Aorta (tissue), 5 donors: ENCODE results near the gene SYNJ2. TPM values are rescaled to one million over a fixed set of nuclear protein-coding genes. Genes with fewer than 3 reads are reported as not detected.

ENCODE experiments used
- ATAC-seq: fragments of 200-7000 bp; cut with Tn5 transposase; one replicate; pipeline ENCODE4 v1.9.1; 2022; ENCODE audit warnings: moderate library complexity; ENCODE audit not compliant: low FRiP score
- DNase-seq, 2 donors: peaks; one replicate each; pipeline ENCODE4 v3.0.0-alpha.2; 2020
- H3K27ac ChIP-seq, 2 donors: one replicate each; pipeline ENCODE4 v1.5.1; 2013; ENCODE audit warnings: low read length in 2 of 2, mild to moderate bottlenecking in 2 of 2, moderate library complexity in 2 of 2, control low read depth in 1 of 2, inconsistent platforms in 1 of 2, low read depth in 1 of 2
- H3K27me3 ChIP-seq, 2 donors: one replicate each; pipeline ENCODE4 v1.6.1; 2013; ENCODE audit warnings: control low read depth in 1 of 2, low read length in 1 of 2, mild to moderate bottlenecking in 1 of 2, moderate library complexity in 1 of 2; ENCODE audit not compliant: insufficient read depth in 2 of 2, control insufficient read depth in 1 of 2
- H3K36me3 ChIP-seq, 2 donors: one replicate each; pipeline ENCODE4 v1.6.1; 2013; ENCODE audit warnings: control low read depth in 1 of 2, low read length in 1 of 2, mild to moderate bottlenecking in 1 of 2; ENCODE audit not compliant: insufficient read depth in 2 of 2, control insufficient read depth in 1 of 2
- H3K4me1 ChIP-seq, 2 donors: one replicate each; pipeline ENCODE4 v1.6.1; 2013; ENCODE audit warnings: low read length in 2 of 2, control low read depth in 1 of 2, mild to moderate bottlenecking in 1 of 2, moderate library complexity in 1 of 2; ENCODE audit not compliant: insufficient read depth in 2 of 2, control insufficient read depth in 1 of 2
- H3K4me3 ChIP-seq, 2 donors: one replicate each; pipeline ENCODE4 v1.5.1; 2013; ENCODE audit warnings: low read length in 2 of 2, control low read depth in 1 of 2, mild to moderate bottlenecking in 1 of 2
- H3K9me3 ChIP-seq: one replicate; pipeline ENCODE4 v1.6.1; 2013; ENCODE audit warnings: mild to moderate bottlenecking, low read length; ENCODE audit not compliant: control insufficient read depth
- WGBS, 2 donors: extraction: QIAGEN DNeasy Blood & Tissue Kit; methylation state at CpG; one replicate each; pipeline ENCODE4 v1.1.7; 2013; 5-methylcytosine and 5-hydroxymethylcytosine counted together
- intact Hi-C, 2 donors: fragments of 100-400 bp; cut with DNase I; formaldehyde crosslinking; loops; one replicate each; pipeline versions ENCODE4 v1.14.2 to v1.15.0; 2022
- polyA plus RNA-seq, 2 donors: library from polyadenylated mRNA; stranded (reverse); fragments of 200-250 nt; gene quantifications; one replicate each; pipeline ENCODE4 v1.2.3, GENCODE V29; 2013
- total RNA-seq, 2 donors: library from RNA; stranded (reverse); fragmentation: NEBNext Ultra II Directional; extraction: Animal tissue kit (Norgen Biotek cat#: 25700); gene quantifications; one replicate each; pipeline ENCODE4 v1.2.1, GENCODE V29; 2021
- donor health status: healthy with polysubstance abuse.
- donor health status: Bipolar disorder and iron deficiency.
- donor health status: DM: no; HTN: no; CAD: no.
- donor health status: DM: no; HTN: no; CAD: no.
- donor health status: DM: yes; HTN: yes; CAD: no.

SYNJ2 gene
- total and polyA plus RNA-seq, 4 donors, result 8.6 to 38.7 (median 22.4) TPM

DNA sequence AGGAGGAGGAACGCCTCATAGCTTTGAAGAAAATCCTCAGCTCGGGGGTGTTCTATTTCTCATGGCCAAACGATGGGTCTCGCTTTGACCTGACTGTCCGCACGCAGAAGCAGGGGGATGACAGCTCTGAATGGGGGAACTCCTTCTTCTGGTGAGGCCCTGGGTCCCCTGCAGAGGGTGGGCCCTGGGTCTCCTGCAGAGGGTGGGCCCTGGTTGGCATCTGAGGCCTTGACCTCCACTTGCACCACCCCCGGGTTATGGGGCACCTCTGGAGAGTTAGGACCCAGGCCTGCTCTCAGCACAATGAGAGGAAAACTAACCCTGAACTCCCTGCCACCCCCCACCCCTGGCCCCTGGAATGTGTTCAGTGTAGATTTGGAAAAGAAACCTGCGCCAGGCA is 47.2 kb downstream of the SYNJ2 start:
- Histone ChIP-seq H3K4me3 (no peak overlapping the region), H3K9me3 (no peaks in the 10 kb centered on the region), H3K4me1 (peaks cover 0 to 3% of the 10 kb centered on the region in 2 donors), H3K27ac (no peak overlapping the region), H3K27me3 (no peaks in the 10 kb centered on the region), H3K36me3 (no peaks in the 10 kb centered on the region)
- 94 to 97% methylated on average over 8 of the region's 8 CpGs for WGBS, 2 donors
- no peak for ATAC-seq
- intact Hi-C loops, result no loop called here
- peak; percentile 30 to 43 for DNase-seq

DNA sequence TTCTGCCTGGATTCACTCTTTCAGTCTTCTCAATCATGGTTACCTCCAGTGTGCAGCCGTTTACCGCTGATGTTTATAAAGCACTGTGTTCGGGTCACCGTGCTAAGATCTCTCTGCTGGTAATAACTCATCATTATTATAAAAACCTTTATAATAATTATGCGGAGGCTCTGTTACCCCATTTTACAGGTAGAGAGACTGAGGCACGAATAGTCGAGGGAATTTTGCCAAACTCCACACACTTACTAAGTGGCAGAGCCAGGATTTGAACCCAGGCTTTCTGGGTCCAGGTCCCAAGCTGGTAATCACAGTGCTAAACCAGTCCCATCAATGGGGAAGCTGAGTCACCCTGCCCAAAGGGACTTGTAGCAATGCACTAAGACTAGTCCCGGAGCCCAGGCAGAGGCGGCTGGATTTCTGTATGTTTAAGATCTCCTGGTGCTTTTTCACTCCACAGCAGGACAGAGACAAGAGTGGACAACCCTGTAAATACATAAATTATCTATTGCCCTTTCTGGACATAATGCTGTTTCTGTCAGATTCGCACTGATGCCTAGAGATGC is 48.1 kb downstream of the SYNJ2 start:
- 94 to 95% methylated on average over 10 of the region's 10 CpGs for WGBS, 2 donors

DNA sequence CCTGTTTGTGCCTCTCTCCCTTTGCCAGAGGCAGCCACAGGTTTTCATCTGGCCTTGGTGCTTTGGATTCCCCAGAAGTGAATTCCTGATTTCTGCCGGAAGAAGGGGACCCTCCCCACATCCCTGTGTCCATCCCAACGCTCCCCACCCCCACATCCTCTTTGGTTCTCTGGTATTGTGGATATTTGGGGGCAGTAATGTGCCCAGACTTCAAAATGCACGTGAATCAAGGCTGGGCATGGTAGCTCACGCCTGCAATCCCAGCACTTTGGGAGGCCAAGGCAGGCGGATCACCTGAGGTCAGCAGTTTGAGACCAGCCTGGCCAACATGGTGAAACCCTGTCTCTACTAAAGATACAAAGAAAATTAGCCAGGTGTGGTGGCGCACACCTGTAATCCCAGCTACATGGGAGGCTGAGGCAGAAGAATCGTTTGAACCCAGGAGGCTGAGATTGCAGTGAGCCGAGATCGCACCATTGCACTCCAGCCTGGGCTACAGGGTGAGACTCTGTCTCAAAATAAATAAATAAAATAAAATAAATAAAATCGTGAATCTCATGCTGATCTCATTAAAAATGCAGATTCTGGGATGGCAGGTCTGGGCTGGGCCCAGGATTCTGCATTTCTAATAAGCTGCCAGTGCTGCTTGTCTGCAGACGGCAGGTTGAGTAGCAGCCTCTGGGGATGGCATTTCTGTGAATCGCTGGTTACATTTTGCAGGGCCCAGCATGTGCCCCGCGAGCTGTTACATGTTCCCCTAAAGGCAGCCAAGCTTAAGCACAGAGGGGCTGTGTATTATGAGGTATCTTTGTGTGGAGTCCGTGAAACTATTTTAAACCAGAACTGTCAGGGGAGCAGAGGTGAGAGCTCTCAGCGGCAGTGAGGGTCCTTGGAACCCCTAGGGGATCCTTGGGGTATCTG is 49.0 kb downstream of the SYNJ2 start:
- Histone ChIP-seq H3K27me3 (no peaks in the 10 kb centered on the region), H3K9me3 (no peaks in the 10 kb centered on the region), H3K4me3 (no peak overlapping the region), H3K4me1 (peaks cover 0 to 3% of the 10 kb centered on the region in 2 donors), H3K36me3 (no peaks in the 10 kb centered on the region), H3K27ac (peak overlapping the region in 1 of 2 donors; percentile 13)
- 91 to 93% methylated on average over 16 of the region's 16 CpGs for WGBS, 2 donors
- intact Hi-C loops, result no loop called here
- DNase-seq, result peak; percentile 21 to 42
- ATAC-seq, result no peak

More for the DNA sequence above, 48.1 kb downstream of the SYNJ2 start:
- intact Hi-C loops, result no loop called here
- DNase-seq (peak; percentile 43 to 57), ATAC-seq (no peak)
- Histone ChIP-seq H3K27me3 (no peaks in the 10 kb centered on the region), H3K36me3 (no peaks in the 10 kb centered on the region), H3K4me1 (peaks cover 0 to 3% of the 10 kb centered on the region in 2 donors), H3K27ac (no peak overlapping the region), H3K9me3 (no peaks in the 10 kb centered on the region), H3K4me3 (no peak overlapping the region)

DNA sequence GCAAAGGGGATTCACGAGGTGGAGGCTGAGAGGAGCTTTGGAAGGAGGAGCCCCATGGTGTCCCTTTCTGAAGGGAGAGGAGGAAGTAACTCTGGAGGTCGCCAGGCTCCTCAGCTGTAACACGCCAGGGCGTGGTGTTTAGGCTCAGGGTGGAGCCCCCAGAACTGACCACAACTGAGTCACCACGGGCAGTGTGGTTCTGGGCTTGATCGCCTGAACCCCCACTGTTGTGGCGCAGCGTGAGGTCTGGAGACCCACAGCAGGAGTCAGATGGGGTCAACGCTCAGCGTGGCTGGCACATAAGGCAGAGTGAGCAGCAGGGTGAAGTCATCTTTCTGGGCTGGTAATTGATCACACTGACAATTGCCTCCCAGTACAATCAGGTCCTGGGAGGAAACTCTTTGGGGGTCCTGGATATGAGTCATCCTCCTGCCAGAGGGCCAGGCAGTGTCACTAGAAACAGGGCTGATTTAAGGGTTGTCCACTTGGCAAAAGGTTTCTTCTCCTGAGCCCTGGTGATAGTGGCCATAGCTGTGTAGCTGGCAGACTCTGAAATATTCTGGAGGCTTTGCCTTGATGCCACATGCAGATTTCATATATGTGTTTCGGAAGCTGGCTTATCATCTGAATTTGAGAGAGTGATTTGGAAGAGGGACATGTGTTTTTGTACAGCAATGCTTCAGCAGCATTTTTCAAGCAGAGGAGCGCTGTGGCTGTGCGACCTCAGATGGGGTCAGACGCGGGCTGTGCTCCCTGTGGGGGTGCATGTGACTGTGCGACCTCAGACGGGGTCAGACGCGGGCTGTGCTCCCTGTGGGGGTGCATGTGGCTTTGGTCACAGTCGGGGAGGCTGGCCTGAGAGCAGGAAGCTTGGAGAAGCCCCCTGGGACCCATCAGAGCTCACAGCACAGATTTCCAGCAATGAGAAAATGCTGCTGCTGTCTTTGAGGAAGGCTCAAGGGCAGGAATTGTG is 50.0 kb downstream of the SYNJ2 start:
- Histone ChIP-seq H3K4me3 (no peak overlapping the region), H3K9me3 (no peaks in the 10 kb centered on the region), H3K27ac (peak overlapping the region in 1 of 2 donors; percentile 22), H3K36me3 (no peaks in the 10 kb centered on the region), H3K27me3 (no peaks in the 10 kb centered on the region), H3K4me1 (no peaks in the 10 kb centered on the region)
- DNase-seq (peak; percentile 76 to 83), ATAC-seq (peak; percentile 65)
- intact Hi-C loops, result no loop called here
- WGBS, 2 donors, result 32 to 37% methylated on average over 20 of the region's 20 CpGs

DNA sequence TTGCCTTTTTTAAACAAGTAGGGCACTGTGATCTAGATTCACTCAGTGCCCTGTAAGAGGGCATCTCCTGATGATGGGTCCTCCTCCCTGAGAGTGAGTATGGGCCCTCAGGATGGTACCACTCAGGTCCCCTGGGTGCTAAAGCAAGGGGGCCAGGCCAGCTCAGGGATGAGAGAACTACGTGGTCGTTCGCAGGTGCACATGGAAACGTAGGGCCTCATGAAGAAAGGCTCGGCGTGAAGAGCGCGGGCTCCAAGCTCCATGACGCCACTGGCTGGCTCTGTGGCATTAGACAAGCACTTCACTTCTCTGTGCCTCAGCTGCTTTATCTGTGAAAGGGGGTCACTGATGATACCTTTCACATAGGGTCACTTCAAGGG is 50.7 kb downstream of the SYNJ2 start:
- H3K27ac ChIP-seq, result peak overlapping the region in 1 of 2 donors; percentile 23
- ATAC-seq, result peak; percentile 17
- DNase-seq, result peak; percentile 26 to 57
- H3K4me1 ChIP-seq, result no peaks in the 10 kb centered on the region
- H3K27me3 ChIP-seq, result no peaks in the 10 kb centered on the region
- intact Hi-C loops, result no loop called here
- H3K4me3 ChIP-seq, result no peak overlapping the region
- H3K36me3 ChIP-seq, result no peaks in the 10 kb centered on the region
- no peaks in the 10 kb centered on the region for H3K9me3 ChIP-seq
- 90 to 92% methylated on average over 9 of the region's 9 CpGs for WGBS, 2 donors

DNA sequence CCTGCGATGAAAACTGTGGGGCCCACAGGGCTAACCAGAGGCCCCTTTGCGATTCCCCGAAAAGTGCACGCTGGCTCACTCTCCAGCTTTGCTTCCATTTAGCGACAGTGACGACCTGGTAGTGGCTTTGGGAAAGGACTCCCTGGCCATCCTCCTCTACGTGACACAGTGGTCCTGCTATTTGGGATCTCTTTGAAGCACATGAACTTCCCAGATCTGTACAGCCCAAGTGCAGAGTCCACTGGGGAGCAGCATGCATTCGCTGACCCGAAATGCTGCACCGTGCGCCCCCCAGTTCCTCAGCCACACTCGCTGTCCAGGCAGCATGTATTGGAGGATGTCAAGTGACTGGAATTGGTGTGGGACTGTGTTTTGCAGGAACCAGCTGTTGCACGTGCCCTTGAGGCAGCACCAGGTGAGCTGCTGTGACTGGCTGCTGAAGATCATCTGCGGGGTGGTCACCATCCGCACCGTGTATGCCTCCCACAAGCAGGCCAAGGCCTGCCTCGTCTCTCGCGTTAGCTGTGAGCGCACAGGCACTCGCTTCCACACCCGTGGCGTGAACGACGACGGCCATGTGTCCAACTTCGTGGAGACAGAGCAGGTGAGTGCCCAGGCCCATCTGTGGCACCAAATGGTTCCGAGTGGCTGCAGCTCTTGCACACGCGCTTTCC is 51.6 kb downstream of the SYNJ2 start:
- no peaks in the 10 kb centered on the region for H3K36me3 ChIP-seq
- DNase-seq (peak; percentile 51 to 73), ATAC-seq (no peak)
- H3K27ac ChIP-seq, result peak overlapping the region in 1 of 2 donors; percentile 13
- intact Hi-C loops, result no loop called here
- WGBS, 2 donors, result 89 to 91% methylated on average over 30 of the region's 30 CpGs
- no peaks in the 10 kb centered on the region for H3K27me3 ChIP-seq
- no peaks in the 10 kb centered on the region for H3K4me1 ChIP-seq
- H3K9me3 ChIP-seq, result no peaks in the 10 kb centered on the region
- H3K4me3 ChIP-seq, result no peak overlapping the region

DNA sequence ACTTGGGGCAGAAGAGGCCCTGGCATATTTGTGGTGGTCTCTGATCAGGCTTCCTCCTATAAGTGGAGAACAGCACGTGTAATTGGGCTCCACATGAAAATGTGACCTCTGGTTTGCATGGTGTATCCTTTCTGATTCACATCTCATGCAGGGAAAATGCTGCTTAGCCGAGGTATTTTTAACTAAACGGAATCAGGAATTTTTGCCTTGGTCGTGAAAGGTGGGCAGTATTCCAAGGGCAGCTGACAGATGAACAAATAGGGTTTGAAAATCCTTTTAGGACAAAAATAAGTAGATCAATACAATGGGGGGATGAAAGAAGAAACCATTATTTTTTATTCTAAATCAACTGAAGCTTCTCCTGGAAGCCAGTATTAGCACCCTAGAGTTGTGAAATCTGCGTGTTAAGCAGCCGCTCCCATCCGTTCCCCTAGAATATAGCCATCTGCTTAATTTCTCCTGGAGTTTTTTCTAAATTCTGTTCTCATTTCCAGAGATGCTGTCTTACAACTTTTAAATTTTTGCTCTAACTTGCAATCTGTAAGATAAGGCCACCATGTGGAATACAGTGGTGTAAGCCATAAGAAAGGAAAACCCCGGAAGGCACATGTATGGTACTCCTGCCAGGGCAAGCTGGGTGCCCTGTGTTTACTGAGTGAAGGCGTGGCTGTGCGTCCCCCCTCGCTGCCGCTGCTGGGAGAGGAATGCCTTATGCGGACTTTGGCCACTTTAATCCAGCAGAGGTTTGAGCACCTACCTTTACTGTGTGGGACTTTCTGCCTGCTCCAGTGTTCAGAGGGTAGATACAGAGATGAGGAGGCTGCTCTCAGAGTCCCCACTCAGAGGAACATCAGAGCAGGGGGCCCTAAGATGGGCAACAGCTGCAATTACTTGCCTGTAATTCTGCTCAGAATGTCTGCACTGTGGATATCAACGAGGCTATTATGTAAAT is 52.4 kb downstream of the SYNJ2 start:
- Histone ChIP-seq H3K27ac (peak overlapping the region in 1 of 2 donors; percentile 13), H3K4me3 (no peak overlapping the region), H3K36me3 (no peaks in the 10 kb centered on the region), H3K4me1 (no peaks in the 10 kb centered on the region), H3K27me3 (no peaks in the 10 kb centered on the region), H3K9me3 (no peaks in the 10 kb centered on the region)
- 30 to 31% methylated on average over 14 of the region's 14 CpGs for WGBS, 2 donors
- peak in 1 of 2 donors; percentile 57 for DNase-seq
- ATAC-seq, result no peak
- intact Hi-C loops, result no loop called here
